Lower leg skin (tissue), 3 donors: ENCODE measurements around the gene IL10RB.

Experiments used
- POLR2A ChIP-seq, 2 donors: fragments of 450-650 bp; IDR thresholded peaks; one replicate each; pipeline ENCODE4 v1.6.1; 2016 to 2017; ENCODE audit warnings: antibody characterized with exemption in 2 of 2, mild to moderate bottlenecking in 1 of 2, moderate library complexity in 1 of 2
- TF ChIP-seq, protein P1 (sequence below), 3 donors: fragments of 450-650 bp; IDR thresholded peaks; one replicate each; pipeline ENCODE4 v1.5.1; 2016; ENCODE audit warnings: antibody characterized with exemption in 3 of 3, mild to moderate bottlenecking in 3 of 3, moderate library complexity in 2 of 3

DNA sequence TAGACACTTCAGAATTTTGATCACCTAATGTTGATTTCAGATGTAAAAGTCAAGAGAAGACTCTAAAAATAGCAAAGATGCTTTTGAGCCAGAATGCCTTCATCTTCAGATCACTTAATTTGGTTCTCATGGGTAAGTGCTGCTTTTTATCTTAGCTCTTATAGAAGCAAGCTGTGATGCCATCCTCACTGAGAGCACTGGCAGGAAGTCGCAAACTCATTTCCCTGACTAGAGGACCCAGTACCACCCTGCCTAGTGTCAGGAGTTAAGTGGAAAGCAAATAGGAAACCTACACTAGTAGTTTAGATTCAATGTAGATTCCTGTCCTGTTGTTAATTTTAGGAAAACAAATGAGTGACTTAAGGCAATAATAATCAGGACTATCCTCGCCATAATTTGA, 24.3 kb upstream of the IL10RB start:
- TF ChIP-seq, protein P1, sequence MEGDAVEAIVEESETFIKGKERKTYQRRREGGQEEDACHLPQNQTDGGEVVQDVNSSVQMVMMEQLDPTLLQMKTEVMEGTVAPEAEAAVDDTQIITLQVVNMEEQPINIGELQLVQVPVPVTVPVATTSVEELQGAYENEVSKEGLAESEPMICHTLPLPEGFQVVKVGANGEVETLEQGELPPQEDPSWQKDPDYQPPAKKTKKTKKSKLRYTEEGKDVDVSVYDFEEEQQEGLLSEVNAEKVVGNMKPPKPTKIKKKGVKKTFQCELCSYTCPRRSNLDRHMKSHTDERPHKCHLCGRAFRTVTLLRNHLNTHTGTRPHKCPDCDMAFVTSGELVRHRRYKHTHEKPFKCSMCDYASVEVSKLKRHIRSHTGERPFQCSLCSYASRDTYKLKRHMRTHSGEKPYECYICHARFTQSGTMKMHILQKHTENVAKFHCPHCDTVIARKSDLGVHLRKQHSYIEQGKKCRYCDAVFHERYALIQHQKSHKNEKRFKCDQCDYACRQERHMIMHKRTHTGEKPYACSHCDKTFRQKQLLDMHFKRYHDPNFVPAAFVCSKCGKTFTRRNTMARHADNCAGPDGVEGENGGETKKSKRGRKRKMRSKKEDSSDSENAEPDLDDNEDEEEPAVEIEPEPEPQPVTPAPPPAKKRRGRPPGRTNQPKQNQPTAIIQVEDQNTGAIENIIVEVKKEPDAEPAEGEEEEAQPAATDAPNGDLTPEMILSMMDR (IDR thresholded peaks at IDR 0.05): no peak
- TF ChIP-seq POLR2A (IDR thresholded peaks at IDR 0.05): no peak
